Measurements from ENCODE around the gene COL23A1. TPM values are rescaled to one million over a fixed set of nuclear protein-coding genes. Genes with fewer than 3 reads are reported as not detected.

Gene COL23A1
- total RNA-seq, 4 donors from 2014 or later: 2.5 to 3.4 (median 3.0) TPM

- intact Hi-C loops (cut with DNase I; ENCODE audit: low total_unique reads): no loop called here
- DNase-seq (ENCODE audit: low spot score in 2 of 2): no peak
- 97% methylated on average over 10 to 15 of the region's 15 CpGs for WGBS, 2 donors
- no peak overlapping the region for H3K4me3 ChIP-seq (ENCODE audit: low read depth, poor library complexity, severe bottlenecking)
- no peak for TF ChIP-seq POLR2A (IDR thresholded peaks at IDR 0.05)
- TF ChIP-seq, protein P1, sequence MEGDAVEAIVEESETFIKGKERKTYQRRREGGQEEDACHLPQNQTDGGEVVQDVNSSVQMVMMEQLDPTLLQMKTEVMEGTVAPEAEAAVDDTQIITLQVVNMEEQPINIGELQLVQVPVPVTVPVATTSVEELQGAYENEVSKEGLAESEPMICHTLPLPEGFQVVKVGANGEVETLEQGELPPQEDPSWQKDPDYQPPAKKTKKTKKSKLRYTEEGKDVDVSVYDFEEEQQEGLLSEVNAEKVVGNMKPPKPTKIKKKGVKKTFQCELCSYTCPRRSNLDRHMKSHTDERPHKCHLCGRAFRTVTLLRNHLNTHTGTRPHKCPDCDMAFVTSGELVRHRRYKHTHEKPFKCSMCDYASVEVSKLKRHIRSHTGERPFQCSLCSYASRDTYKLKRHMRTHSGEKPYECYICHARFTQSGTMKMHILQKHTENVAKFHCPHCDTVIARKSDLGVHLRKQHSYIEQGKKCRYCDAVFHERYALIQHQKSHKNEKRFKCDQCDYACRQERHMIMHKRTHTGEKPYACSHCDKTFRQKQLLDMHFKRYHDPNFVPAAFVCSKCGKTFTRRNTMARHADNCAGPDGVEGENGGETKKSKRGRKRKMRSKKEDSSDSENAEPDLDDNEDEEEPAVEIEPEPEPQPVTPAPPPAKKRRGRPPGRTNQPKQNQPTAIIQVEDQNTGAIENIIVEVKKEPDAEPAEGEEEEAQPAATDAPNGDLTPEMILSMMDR (IDR thresholded peaks at IDR 0.05): no peak
These were observed 288.6 kb downstream of the COL23A1 start for GRCh38 chr5:178301641-178302040.

DNA sequence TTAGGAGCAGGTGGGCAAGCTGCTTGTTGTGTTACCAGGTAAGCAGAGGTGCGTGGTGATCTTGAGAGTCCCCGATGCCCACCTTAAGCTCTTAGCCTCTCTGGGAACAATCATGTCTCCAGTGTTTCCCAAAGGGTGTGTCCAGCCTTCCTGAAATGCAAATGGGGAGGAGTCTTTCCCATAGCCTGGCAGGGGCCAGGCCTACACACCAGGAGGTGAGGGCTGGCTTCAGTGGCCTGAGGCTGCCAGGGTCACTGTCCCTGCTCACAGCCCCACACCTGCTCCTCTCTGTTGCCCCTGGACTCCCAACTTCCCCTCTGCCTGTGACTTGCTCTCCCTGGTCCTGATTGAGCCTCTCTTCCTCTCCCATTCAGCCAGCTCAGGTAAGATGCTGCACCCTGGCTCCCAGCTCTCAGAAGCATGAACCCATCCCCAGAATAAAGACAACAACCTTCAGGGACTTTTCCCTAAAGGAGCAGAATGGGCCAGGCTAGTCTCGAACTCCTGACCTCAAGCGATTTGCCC, 291.8 kb downstream of the COL23A1 start:
- no peak overlapping the region for H3K4me3 ChIP-seq (ENCODE audit: low read depth, poor library complexity, severe bottlenecking)
- WGBS, 2 donors: 98% methylated on average over 4 of the region's 4 CpGs
- peak in 1 of 2 donors; percentile 76 for DNase-seq (ENCODE audit: low spot score in 2 of 2)
- TF ChIP-seq, protein P1 (IDR thresholded peaks at IDR 0.05): no peak
- no peak for TF ChIP-seq POLR2A (IDR thresholded peaks at IDR 0.05)
- intact Hi-C loops (cut with DNase I; ENCODE audit: low total_unique reads): no loop called here

GRCh38 chr5:178297751-178298150, 292.4 kb downstream of the COL23A1 start:
- DNase-seq (ENCODE audit: low spot score in 2 of 2): peak in 1 of 2 donors; percentile 70
- no peak overlapping the region for H3K4me3 ChIP-seq (ENCODE audit: low read depth, poor library complexity, severe bottlenecking)
- WGBS, 2 donors: 83 to 90% methylated on average over 4 to 7 of the region's 8 CpGs
- no peak for TF ChIP-seq POLR2A (IDR thresholded peaks at IDR 0.05)
- intact Hi-C loops (cut with DNase I; ENCODE audit: low total_unique reads): no loop called here

- no peak overlapping the region for H3K4me3 ChIP-seq (ENCODE audit: low read depth, poor library complexity, severe bottlenecking)
- TF ChIP-seq, protein P1 (IDR thresholded peaks at IDR 0.05): no peak
- TF ChIP-seq POLR2A (IDR thresholded peaks at IDR 0.05): no peak
- 83 to 90% methylated on average over 5 to 6 of the region's 6 CpGs for WGBS, 2 donors
- DNase-seq (ENCODE audit: low spot score in 2 of 2): peak in 1 of 2 donors; percentile 71
- intact Hi-C loops (cut with DNase I; ENCODE audit: low total_unique reads): no loop called here
These were observed 294.1 kb downstream of the COL23A1 start for GRCh38 chr5:178296066-178296465.

- no peak for DNase-seq (ENCODE audit: low spot score in 2 of 2)
- no peak for TF ChIP-seq POLR2A (IDR thresholded peaks at IDR 0.05)
- TF ChIP-seq, protein P1 (IDR thresholded peaks at IDR 0.05): no peak
- intact Hi-C loops (cut with DNase I; ENCODE audit: low total_unique reads): no loop called here
- no peak overlapping the region for H3K4me3 ChIP-seq (ENCODE audit: low read depth, poor library complexity, severe bottlenecking)
These were observed 294.6 kb downstream of the COL23A1 start for GRCh38 chr5:178295589-178295988.

DNA sequence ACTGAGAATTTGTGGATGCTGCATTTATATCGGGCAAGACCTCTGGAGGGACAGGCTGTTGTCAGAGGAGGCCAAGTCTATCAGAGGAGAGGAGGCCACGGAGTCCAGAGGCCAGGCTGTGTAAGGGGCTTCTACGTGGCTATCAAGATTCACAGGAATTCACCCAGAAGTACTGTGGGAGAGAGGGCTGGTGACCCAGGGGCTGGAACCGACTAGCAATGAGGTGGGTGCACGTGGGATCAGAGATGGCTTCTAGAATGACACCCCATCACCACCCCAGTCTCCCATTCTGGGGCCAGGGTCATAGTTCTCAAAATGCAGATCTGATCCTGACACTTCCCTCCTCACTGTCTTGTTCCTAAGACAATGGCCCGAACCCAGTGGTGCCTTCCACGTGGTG, 296.4 kb downstream of the COL23A1 start:
- no peak overlapping the region for H3K4me3 ChIP-seq (ENCODE audit: low read depth, poor library complexity, severe bottlenecking)
- intact Hi-C loops (cut with DNase I; ENCODE audit: low total_unique reads): no loop called here
- 83 to 90% methylated on average over 7 of the region's 7 CpGs for WGBS, 2 donors
- TF ChIP-seq POLR2A (IDR thresholded peaks at IDR 0.05): no peak
- TF ChIP-seq, protein P1 (IDR thresholded peaks at IDR 0.05): no peak
- DNase-seq (ENCODE audit: low spot score in 2 of 2): peak in 1 of 2 donors; percentile 32

Data from lower leg skin (tissue), 4 donors.